Small intestine (tissue), 7 donors: ENCODE results near the gene SNAI3. TPM values are rescaled to one million over a fixed set of nuclear protein-coding genes. Genes with fewer than 3 reads are reported as not detected.

Source experiments
- DNase-seq, 2 donors: peaks; one replicate each; pipeline versions ENCODE4 v3.0.0 to v3.0.0-alpha.2; 2013
- FAIRE-seq: peaks from 2 replicates; lab custom pipeline; 2012; peaks lifted over from hg19 to GRCh38; lab: Jason Lieb, UNC
- H3K27ac ChIP-seq, 3 donors: one replicate each; pipeline ENCODE4 v1.5.1; 2013; ENCODE audit warnings: low read length in 2 of 3, mild to moderate bottlenecking in 2 of 3, control low read depth in 1 of 3, inconsistent platforms in 1 of 3, low read depth in 1 of 3, moderate library complexity in 1 of 3
- H3K27me3 ChIP-seq, 3 donors: one replicate each; pipeline ENCODE4 v1.6.1; 2013; ENCODE audit warnings: low read length in 3 of 3, inconsistent platforms in 1 of 3; ENCODE audit not compliant: control insufficient read depth in 3 of 3, insufficient read depth in 3 of 3
- H3K36me3 ChIP-seq, 3 donors: one replicate each; pipeline ENCODE4 v1.6.1; 2013; ENCODE audit warnings: low read length in 3 of 3, inconsistent platforms in 1 of 3, low read depth in 1 of 3, mild to moderate bottlenecking in 1 of 3, moderate library complexity in 1 of 3; ENCODE audit not compliant: control insufficient read depth in 3 of 3, insufficient read depth in 2 of 3
- H3K4me1 ChIP-seq, 3 donors: one replicate each; pipeline ENCODE4 v1.6.1; 2013; ENCODE audit warnings: low read length in 2 of 3, inconsistent platforms in 1 of 3, low read depth in 1 of 3, mild to moderate bottlenecking in 1 of 3, moderate library complexity in 1 of 3; ENCODE audit not compliant: control insufficient read depth in 3 of 3, insufficient read depth in 2 of 3
- H3K4me3 ChIP-seq, 3 donors: one replicate each; pipeline ENCODE4 v1.5.1; 2013; ENCODE audit warnings: low read length in 3 of 3, control low read depth in 1 of 3, inconsistent platforms in 1 of 3, low read depth in 1 of 3, mild to moderate bottlenecking in 1 of 3, moderate library complexity in 1 of 3
- H3K9me3 ChIP-seq, 2 donors: one replicate each; pipeline ENCODE4 v1.6.1; 2013; ENCODE audit warnings: low read depth in 1 of 2, low read length in 1 of 2; ENCODE audit not compliant: control insufficient read depth in 2 of 2, insufficient read depth in 1 of 2
- WGBS, 3 donors: extraction: QIAGEN DNeasy Blood & Tissue Kit; methylation state at CpG; one replicate each; pipeline ENCODE4 v1.1.7; 2013; 5-methylcytosine and 5-hydroxymethylcytosine counted together
- polyA plus RNA-seq, 4 donors: library from polyadenylated mRNA; stranded (reverse) in 3 of 4; unstranded in 1 of 4; fragments of 200-250 nt in 3 of 4; fragments of 120-200 nt in 1 of 4; gene quantifications; one replicate each; pipeline versions ENCODE4 v1.2.1 to v1.2.3, GENCODE V29; 2013
- donor health status: healthy with polysubstance abuse.
- donor health status: control.
- donor health status: control.
- donor health status: Bipolar disorder and iron deficiency.
- donor health status: healthy.

Gene SNAI3
- polyA plus RNA-seq, 4 donors, result 0.45 to 3.2 (median 0.86) TPM

GRCh38 chr16:88716601-88717001, 30.3 kb upstream of the SNAI3 start:
- H3K9me3 ChIP-seq, result no peaks in the 10 kb centered on the region
- 97% methylated on average over 21 of the region's 21 CpGs for WGBS, 3 donors
- no peaks in the 10 kb centered on the region for H3K27me3 ChIP-seq
- H3K4me1 ChIP-seq, result no peaks in the 10 kb centered on the region
- H3K4me3 ChIP-seq, result no peak overlapping the region
- DNase-seq (no peak), FAIRE-seq (no peak)
- H3K27ac ChIP-seq, result no peak overlapping the region
- H3K36me3 ChIP-seq, result peaks cover 14 to 83% (median 20%) of the 10 kb centered on the region in 3 donors

GRCh38 chr16:88716201-88716600, 29.9 kb upstream of the SNAI3 start:
- no peaks in the 10 kb centered on the region for H3K4me1 ChIP-seq
- no peaks in the 10 kb centered on the region for H3K9me3 ChIP-seq
- FAIRE-seq (no peak), DNase-seq (no peak)
- no peak overlapping the region for H3K27ac ChIP-seq
- H3K4me3 ChIP-seq, result no peak overlapping the region
- peaks cover 14 to 81% (median 16%) of the 10 kb centered on the region in 3 donors for H3K36me3 ChIP-seq
- no peaks in the 10 kb centered on the region for H3K27me3 ChIP-seq
- WGBS, 3 donors, result 94 to 95% (median 94%) methylated on average over 14 to 15 of the region's 15 CpGs

- H3K36me3 ChIP-seq, result peaks cover 13 to 75% (median 14%) of the 10 kb centered on the region in 3 donors
- no peaks in the 10 kb centered on the region for H3K9me3 ChIP-seq
- no peak overlapping the region for H3K4me3 ChIP-seq
- 91 to 96% (median 94%) methylated on average over 57 of the region's 57 CpGs for WGBS, 3 donors
- no peaks in the 10 kb centered on the region for H3K4me1 ChIP-seq
- FAIRE-seq (no peak), DNase-seq (no peak)
- H3K27ac ChIP-seq, result no peak overlapping the region
- no peaks in the 10 kb centered on the region for H3K27me3 ChIP-seq
Observed at GRCh38 chr16:88715312-88716190, 29.2 kb upstream of the SNAI3 start.

GRCh38 chr16:88714420-88715302, 28.4 kb upstream of the SNAI3 start:
- Histone ChIP-seq H3K36me3 (peaks cover 12 to 72% (median 14%) of the 10 kb centered on the region in 3 donors), H3K4me3 (no peak overlapping the region), H3K27ac (no peak overlapping the region), H3K4me1 (no peaks in the 10 kb centered on the region), H3K9me3 (no peaks in the 10 kb centered on the region), H3K27me3 (no peaks in the 10 kb centered on the region)
- no peak for DNase-seq
- FAIRE-seq, result no peak
- 90 to 94% (median 90%) methylated on average over 39 to 42 of the region's 42 CpGs for WGBS, 3 donors

GRCh38 chr16:88713568-88714419, 27.5 kb upstream of the SNAI3 start:
- WGBS, 3 donors, result 81 to 88% (median 86%) methylated on average over 26 to 30 of the region's 30 CpGs
- DNase-seq (no peak), FAIRE-seq (no peak)
- H3K4me3 ChIP-seq, result no peak overlapping the region
- no peak overlapping the region for H3K27ac ChIP-seq
- H3K4me1 ChIP-seq, result no peaks in the 10 kb centered on the region
- peaks cover 10 to 71% (median 13%) of the 10 kb centered on the region in 3 donors for H3K36me3 ChIP-seq
- no peaks in the 10 kb centered on the region for H3K27me3 ChIP-seq
- H3K9me3 ChIP-seq, result no peaks in the 10 kb centered on the region

GRCh38 chr16:88713054-88713453, 26.7 kb upstream of the SNAI3 start:
- Histone ChIP-seq H3K36me3 (peaks cover 10 to 70% (median 13%) of the 10 kb centered on the region in 3 donors), H3K9me3 (no peaks in the 10 kb centered on the region), H3K4me1 (no peaks in the 10 kb centered on the region), H3K27ac (no peak overlapping the region), H3K27me3 (no peaks in the 10 kb centered on the region), H3K4me3 (no peak overlapping the region)
- no peak for FAIRE-seq
- 85 to 90% (median 85%) methylated on average over 11 to 15 of the region's 15 CpGs for WGBS, 3 donors
- no peak for DNase-seq

- FAIRE-seq, result no peak
- peaks cover 0 to 2% (median 0%) of the 10 kb centered on the region in 3 donors for H3K4me1 ChIP-seq
- no peaks in the 10 kb centered on the region for H3K9me3 ChIP-seq
- H3K4me3 ChIP-seq, result no peak overlapping the region
- WGBS, 3 donors, result 77 to 83% (median 78%) methylated on average over 15 to 25 of the region's 25 CpGs
- peaks cover 10 to 66% (median 13%) of the 10 kb centered on the region in 3 donors for H3K36me3 ChIP-seq
- H3K27me3 ChIP-seq, result no peaks in the 10 kb centered on the region
- no peak overlapping the region for H3K27ac ChIP-seq
- DNase-seq, result no peak
Observed at GRCh38 chr16:88712362-88712979, 26.2 kb upstream of the SNAI3 start.
